HepG2 (cell line): ENCODE results near the gene BID. TPM values are rescaled to one million over a fixed set of nuclear protein-coding genes. Genes with fewer than 3 reads are reported as not detected.

Experiments used
- CREB1 ChIP-seq, 2 experiments: fragments of 450-650 bp in 1 of 2; IDR thresholded peaks; 2 replicates each; pipeline ENCODE4 v1.6.1; 2016 to 2017; ENCODE audit warnings: control low read depth in 1 of 2, mild to moderate bottlenecking in 1 of 2, missing compliant biosample characterization in 1 of 2, missing genetic modification characterization in 1 of 2
- CSRNP1 ChIP-seq: sonication (generic); formaldehyde crosslinking; IDR thresholded peaks from 2 replicates; pipeline ENCODE4 v1.8.1; 2023; ENCODE audit warnings: mild to moderate bottlenecking, missing genetic modification reagents
- HDAC1 ChIP-seq: sonication (generic); formaldehyde crosslinking; IDR thresholded peaks from 2 replicates; pipeline ENCODE4 v1.5.1; 2020; ENCODE audit warnings: mild to moderate bottlenecking, missing genetic modification reagents
- KDM2A ChIP-seq: sonication (generic); formaldehyde crosslinking; IDR thresholded peaks from 2 replicates; pipeline ENCODE4 v1.4.0; 2020; ENCODE audit warnings: low read depth, missing genetic modification reagents, borderline replicate concordance
- KDM5B ChIP-seq: sonication (generic); formaldehyde crosslinking; IDR thresholded peaks from 2 replicates; pipeline ENCODE4 v1.4.0; 2020; ENCODE audit warnings: missing genetic modification reagents, mild to moderate bottlenecking, borderline replicate concordance
- KLF15 ChIP-seq: sonication (generic); formaldehyde crosslinking; IDR thresholded peaks from 2 replicates; pipeline ENCODE4 v1.8.1; 2023; ENCODE audit warnings: borderline replicate concordance, mild to moderate bottlenecking, inconsistent platforms, missing genetic modification reagents, mixed read lengths
- KLF16 ChIP-seq, 2 experiments: sonication (generic) in 1 of 2; formaldehyde crosslinking in 1 of 2; IDR thresholded peaks; 2 replicates each; pipeline versions ENCODE4 v1.6.1 to v1.8.0; 2016 to 2023; ENCODE audit warnings: missing genetic modification reagents in 2 of 2, missing compliant biosample characterization in 1 of 2
- MTA3 ChIP-seq: sonication (generic); formaldehyde crosslinking; IDR thresholded peaks from 2 replicates; pipeline ENCODE4 v1.4.0; 2020; ENCODE audit warnings: missing genetic modification reagents
- MXD3 ChIP-seq: IDR thresholded peaks from 2 replicates; pipeline ENCODE4 v1.6.1; 2016; ENCODE audit warnings: mild to moderate bottlenecking, missing biosample characterization, missing genetic modification reagents
- NFRKB ChIP-seq: fragments of 450-650 bp; IDR thresholded peaks from 2 replicates; pipeline ENCODE4 v1.6.1; 2017
- ONECUT2 ChIP-seq: sonication (generic); formaldehyde crosslinking; IDR thresholded peaks from 2 replicates; pipeline ENCODE4 v1.4.0; 2020; ENCODE audit warnings: missing genetic modification reagents
- SIN3A ChIP-seq: IDR thresholded peaks from 2 replicates; pipeline ENCODE4 v1.6.1; 2011; ENCODE audit warnings: low read depth, mild to moderate bottlenecking, control low read depth, low read length, borderline replicate concordance
- SKIL ChIP-seq: sonication (generic); formaldehyde crosslinking; IDR thresholded peaks from 2 replicates; pipeline ENCODE4 v1.8.0; 2022; ENCODE audit warnings: missing genetic modification reagents, mild to moderate bottlenecking, moderate library complexity, borderline replicate concordance
- SOX5 ChIP-seq: IDR thresholded peaks from 2 replicates; pipeline ENCODE4 v1.6.1; 2016; ENCODE audit warnings: borderline replicate concordance
- U2AF2 ChIP-seq: fragments of 200-400 bp; formaldehyde crosslinking; IDR thresholded peaks from 2 replicates; pipeline ENCODE4 v1.6.1; 2017; ENCODE audit warnings: low read depth, mild to moderate bottlenecking, low read length
- ZNF20 ChIP-seq: sonication (generic); formaldehyde crosslinking; IDR thresholded peaks from 2 replicates; pipeline ENCODE4 v1.4.0; 2020; ENCODE audit warnings: mild to moderate bottlenecking, moderate library complexity, missing genetic modification reagents
- ZNF513 ChIP-seq: sonication (generic); formaldehyde crosslinking; conservative IDR thresholded peaks from 2 replicates; pipeline ENCODE4 v1.5.0; 2020; ENCODE audit warnings: missing genetic modification reagents
- ZNF619 ChIP-seq: sonication (generic); formaldehyde crosslinking; IDR thresholded peaks from 2 replicates; pipeline ENCODE4 v1.4.0; 2020; ENCODE audit warnings: mild to moderate bottlenecking, missing genetic modification reagents
- ZNF709 ChIP-seq: sonication (generic); formaldehyde crosslinking; IDR thresholded peaks from 2 replicates; pipeline ENCODE4 v1.5.0; 2020; ENCODE audit warnings: mild to moderate bottlenecking, missing genetic modification reagents
- ZNF746 ChIP-seq: sonication (generic); formaldehyde crosslinking; IDR thresholded peaks from 2 replicates; pipeline ENCODE4 v1.8.0; 2022; ENCODE audit warnings: mild to moderate bottlenecking, missing genetic modification reagents
- polyA plus RNA-seq, 8 experiments: library from polyadenylated mRNA; depleted of rRNA in 3 of 8; stranded (reverse) in 7 of 8; unstranded in 1 of 8; fragments of >200 nt; fragmentation: Illumina TruSeq in 4 of 8; extraction: Trizol in 4 of 8; gene quantifications; 2 replicates each; pipeline versions ENCODE4 v1.2.1 to v1.2.3, GENCODE V29; 2011 to 2016; ENCODE audit warnings: low read depth in 4 of 8, missing spikeins in 1 of 8, mixed read lengths in 1 of 8; ENCODE audit not compliant: insufficient read depth in 1 of 8
- total RNA-seq, 5 experiments: library from RNA; depleted of rRNA; stranded (reverse); fragments of >200 nt; fragmentation: Illumina TruSeq; extraction: Trizol; gene quantifications; 2 replicates each; pipeline ENCODE4 v1.2.3, GENCODE V29; 2016; ENCODE audit warnings: low read depth in 1 of 5
- TF ChIP-seq, protein P1 (sequence below): sonication (generic); formaldehyde crosslinking; IDR thresholded peaks from 2 replicates; pipeline ENCODE4 v1.4.0; 2020; ENCODE audit warnings: missing genetic modification reagents
- TF ChIP-seq, protein P2 (sequence below): IDR thresholded peaks from 2 replicates; pipeline ENCODE4 v1.6.1; 2012; ENCODE audit warnings: inconsistent platforms

The BID gene
- total and polyA plus RNA-seq, 2 of the 13 experiments (the other 11 are each of a cell fraction or from before 2014, with no cell fraction given), result 35.3 to 51.7 TPM

GRCh38 chr22:17777005-17777716 is 2.9 kb upstream of the BID start (continued):
- TF ChIP-seq ZNF513 (CRISPR knock-in tag) (no peak), HDAC1 (CRISPR knock-in tag) (peak; percentile 60; the same call in 1 of the 2 replicates), SIN3A (no peak), SOX5 (no peak), ONECUT2 (CRISPR knock-in tag) (no peak), ZNF709 (CRISPR knock-in tag) (no peak), CSRNP1 (CRISPR knock-in tag) (no peak), ZNF619 (CRISPR knock-in tag) (no peak), KLF16 (CRISPR knock-in tag; IDR thresholded peaks at IDR 0.05) (0 out of 4 replicates have a peak, but pooled peaks of 1 of the 2 experiments have one; percentile 28), ZNF20 (CRISPR knock-in tag) (no peak), U2AF2 (no peak), CREB1 (IDR thresholded peaks at IDR 0.05) (no peak), CREB1 (CRISPR knock-in tag; IDR thresholded peaks at IDR 0.05) (no peak), MXD3 (no peak), NFRKB (no peak), KDM2A (CRISPR knock-in tag) (no peak; the same call in 1 of the 2 replicates), SKIL (no peak), MTA3 (CRISPR knock-in tag) (no peak), KDM5B (no peak), KLF15 (CRISPR knock-in tag) (no peak), ZNF746 (CRISPR knock-in tag) (no peak)
- TF ChIP-seq, protein P1, sequence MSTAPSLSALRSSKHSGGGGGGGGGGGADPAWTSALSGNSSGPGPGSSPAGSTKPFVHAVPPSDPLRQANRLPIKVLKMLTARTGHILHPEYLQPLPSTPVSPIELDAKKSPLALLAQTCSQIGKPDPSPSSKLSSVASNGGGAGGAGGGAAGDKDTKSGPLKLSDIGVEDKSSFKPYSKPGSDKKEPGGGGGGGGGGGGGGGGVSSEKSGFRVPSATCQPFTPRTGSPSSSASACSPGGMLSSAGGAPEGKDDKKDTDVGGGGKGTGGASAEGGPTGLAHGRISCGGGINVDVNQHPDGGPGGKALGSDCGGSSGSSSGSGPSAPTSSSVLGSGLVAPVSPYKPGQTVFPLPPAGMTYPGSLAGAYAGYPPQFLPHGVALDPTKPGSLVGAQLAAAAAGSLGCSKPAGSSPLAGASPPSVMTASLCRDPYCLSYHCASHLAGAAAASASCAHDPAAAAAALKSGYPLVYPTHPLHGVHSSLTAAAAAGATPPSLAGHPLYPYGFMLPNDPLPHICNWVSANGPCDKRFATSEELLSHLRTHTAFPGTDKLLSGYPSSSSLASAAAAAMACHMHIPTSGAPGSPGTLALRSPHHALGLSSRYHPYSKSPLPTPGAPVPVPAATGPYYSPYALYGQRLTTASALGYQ, result no peak
- TF ChIP-seq, protein P2, sequence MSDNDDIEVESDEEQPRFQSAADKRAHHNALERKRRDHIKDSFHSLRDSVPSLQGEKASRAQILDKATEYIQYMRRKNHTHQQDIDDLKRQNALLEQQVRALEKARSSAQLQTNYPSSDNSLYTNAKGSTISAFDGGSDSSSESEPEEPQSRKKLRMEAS, result peak; percentile 35; the same call in 1 of the 2 replicates
